ENCODE results near the gene SAMD9L.
A peak's percentile ranks its signal among the peaks of the same experiment; 100 is the strongest.
"Not testable (repeated sequence)": the region's sequence is repeated elsewhere in the genome, so short reads cannot be mapped to it uniquely, and the experiment has no call there.

The SAMD9L gene

DNA sequence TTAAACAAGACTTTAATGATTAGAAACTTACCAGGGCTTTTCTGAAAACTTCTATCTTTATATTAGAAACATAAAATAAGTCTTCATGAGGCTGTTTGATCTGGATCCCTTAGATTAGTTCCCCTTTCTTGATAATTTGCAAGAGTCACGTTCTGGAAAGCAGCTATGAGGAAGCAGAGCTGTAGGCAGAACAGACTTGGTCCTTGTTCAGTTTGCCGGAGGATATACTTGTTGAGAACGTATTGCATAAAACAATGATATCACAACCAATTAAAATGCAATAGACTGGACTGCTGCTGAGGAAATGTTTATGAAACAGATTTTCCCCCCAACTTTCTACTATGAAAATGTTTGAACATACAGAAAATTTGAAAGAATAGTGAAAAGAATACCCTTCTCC, 2.8 kb downstream of the SAMD9L start:
- DNase-seq = peak in 1 of 2 donors; percentile 45

DNA sequence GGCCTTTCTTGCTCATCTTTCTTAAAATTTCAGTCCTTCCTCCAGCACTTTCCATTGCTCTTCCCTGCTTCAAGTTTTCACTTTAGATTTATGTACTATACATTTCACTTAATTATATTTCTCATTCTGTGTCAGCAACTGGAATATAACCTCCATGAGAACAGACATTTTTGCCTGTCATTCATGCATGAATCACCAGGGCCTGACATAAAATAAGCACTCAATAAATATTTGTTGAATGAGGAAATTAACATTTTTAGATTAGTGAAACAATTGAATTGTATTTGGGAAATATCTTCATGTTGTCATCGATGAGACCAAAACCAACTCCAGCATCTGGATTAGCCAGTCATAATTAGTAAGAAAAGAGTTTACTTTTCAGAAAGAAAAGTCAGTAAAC, 6.1 kb downstream of the SAMD9L start:
- no peak for DNase-seq

DNA sequence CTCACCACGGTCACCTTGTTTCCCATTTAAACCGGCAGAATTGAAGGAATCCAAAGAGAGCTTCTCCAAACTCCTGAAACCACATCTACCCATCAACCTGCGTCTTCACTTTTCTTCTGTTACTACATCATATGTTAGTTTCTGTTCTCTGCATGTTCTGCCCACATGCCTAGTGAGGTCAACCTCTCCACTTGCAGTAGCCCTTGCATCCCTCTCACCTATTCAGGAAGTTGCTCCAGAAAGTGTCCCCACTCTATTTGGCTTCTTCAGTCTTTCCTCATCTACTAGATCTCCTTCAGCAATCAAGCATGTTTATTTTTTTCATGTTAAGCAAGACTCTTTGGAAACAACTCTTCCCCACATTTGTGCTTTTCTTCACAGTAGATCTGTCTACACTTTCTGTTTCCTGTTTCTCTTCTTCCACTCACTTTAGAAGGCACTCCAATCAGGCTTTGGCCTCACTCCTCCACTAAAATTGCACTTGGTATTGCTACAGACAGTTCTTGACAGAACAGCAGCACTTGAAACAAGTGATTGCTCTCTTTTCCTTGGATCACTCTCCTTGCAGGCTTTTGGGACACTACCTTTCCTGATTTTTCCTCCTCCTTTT, 7.5 kb downstream of the SAMD9L start:
- DNase-seq = no peak

DNA sequence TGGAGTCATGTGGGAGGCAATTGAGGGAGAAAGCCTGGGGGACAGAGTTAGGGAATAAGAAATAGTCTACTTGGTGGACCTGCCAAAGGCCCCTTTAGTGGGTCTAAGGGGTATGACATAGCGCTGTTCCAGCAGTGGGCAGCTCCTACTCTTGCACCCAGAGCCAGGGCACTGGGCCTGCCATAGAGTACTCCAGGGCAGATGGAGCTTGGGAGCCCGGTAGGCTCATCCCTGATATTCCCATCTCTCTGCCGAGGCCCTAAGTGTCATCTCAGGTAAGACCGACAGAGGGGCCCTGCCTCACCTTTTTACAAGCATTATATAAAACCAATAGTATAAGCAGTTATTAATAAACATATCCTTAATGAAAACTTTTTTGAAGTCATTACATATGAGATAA, 9.6 kb downstream of the SAMD9L start:
- DNase-seq = no peak

DNA sequence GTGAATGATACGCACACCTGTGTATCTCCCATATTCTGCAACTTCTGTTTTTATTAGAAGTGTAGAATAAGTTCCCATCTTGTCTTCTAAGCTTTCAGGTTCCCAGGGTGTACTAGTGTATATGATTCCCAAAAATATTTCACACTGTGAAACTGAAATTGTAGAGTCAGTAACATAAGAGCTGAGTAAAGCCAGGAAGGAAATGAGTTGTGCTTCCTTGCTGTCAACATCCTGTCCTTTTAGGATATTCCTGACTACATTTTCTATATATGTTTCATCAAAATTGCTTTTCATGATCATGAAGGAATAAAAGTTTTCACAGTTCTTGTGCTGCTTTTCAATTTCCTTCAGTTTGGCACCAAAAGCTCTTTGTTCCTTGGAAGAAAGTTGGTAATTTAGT, 15.2 kb downstream of the SAMD9L start:
- DNase-seq = no peak

DNA sequence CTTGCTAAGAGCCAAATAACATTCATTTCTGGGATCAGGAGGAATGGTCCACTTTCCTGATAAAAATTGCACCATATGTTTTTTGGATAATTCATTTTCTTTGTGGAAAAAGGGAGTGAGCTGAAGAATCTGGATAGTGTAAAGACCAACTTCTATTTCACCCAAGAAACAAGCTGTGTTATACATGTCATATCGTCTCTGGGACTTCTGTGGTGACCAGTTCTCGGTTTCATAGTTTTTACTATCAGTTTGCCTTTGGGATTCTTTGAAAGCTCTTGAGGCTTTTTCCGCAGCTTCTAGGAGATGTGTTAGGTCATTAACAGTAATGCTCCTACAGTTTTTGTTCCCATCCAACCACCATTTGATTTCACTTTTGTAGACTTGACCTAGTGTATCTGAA, 16.0 kb downstream of the SAMD9L start:
- no peak for DNase-seq

DNA sequence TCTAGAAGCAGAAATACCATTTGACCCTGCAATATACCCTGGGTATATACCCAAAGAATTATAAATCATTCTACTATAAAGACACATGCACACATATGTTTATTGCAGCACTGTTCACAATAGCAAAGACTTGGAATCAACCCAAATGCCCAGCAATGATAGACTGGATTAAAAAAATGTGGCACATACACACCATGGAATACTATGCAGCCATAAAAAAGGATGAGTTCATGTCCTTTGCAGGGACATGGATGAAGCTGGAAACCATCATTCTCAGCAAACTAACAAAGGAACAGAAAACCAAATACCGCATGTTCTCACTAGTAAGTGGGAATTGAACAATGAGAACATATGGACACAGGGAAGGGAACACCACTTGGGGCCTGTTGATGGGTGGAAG, 21.2 kb downstream of the SAMD9L start:
- not testable (repeated sequence) for DNase-seq

DNA sequence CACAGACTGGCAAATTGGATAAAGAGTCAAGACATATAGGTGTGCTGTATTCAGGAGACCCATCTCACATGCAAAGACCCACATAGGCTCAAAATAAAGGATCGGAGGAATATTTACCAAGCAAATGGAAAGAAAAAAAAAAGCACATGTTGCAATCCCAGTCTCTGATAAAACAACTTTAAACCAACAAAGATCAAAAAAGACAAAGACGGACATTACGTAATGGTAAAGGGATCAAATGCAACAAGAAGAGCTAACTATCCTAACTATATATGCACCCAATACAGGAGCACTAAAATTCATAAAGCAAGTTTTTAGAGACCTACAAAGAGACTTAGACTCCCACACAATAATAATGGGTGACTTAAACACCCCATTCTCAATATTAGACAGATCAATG, 24.7 kb downstream of the SAMD9L start:
- not testable (repeated sequence) for DNase-seq

DNA sequence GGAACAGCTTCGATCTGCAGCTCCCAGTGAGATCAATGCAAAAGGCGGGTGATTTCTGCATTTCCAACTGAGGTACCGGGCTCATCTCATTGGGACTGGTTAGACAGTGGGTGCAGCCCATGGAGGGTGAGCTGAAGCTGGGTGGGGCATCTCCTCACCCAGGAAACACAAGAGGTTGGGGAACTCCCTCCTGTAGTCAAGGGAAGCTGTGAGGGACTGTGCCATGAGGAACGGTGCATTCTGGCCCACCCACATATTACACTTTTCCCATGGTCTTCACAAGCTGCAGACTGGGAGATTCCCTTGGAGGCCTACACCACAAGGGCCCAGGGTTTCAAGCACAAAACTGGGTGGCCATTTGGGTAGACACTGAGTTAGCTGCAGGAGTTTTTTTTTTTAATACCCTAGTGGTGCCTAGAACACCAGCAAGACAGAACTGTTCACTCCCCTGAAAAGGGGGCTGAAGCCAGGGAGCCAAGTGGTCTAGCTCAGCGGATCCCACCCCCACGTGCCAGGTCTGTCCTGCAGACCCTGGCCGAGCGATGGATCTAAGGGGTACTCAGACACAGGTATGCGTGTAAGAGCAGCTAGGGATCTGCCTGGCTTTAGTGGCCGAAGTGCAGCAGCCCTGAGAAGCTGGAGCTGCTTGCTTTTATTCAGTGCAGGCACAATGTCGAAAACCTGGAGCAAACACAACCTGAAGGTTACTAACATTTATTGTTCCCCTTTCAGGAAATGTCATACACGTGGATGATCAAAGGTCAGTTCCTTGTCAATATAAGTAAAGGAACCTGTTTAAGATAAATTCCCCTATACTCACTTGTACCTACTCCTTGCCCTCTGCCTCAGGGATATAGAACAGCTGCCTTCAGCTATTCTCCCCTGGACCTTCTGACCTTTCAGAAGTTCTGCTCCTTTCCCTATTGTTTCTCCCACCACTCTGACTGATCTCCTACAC, 27.3 kb downstream of the SAMD9L start:
- DNase-seq = no peak

DNA sequence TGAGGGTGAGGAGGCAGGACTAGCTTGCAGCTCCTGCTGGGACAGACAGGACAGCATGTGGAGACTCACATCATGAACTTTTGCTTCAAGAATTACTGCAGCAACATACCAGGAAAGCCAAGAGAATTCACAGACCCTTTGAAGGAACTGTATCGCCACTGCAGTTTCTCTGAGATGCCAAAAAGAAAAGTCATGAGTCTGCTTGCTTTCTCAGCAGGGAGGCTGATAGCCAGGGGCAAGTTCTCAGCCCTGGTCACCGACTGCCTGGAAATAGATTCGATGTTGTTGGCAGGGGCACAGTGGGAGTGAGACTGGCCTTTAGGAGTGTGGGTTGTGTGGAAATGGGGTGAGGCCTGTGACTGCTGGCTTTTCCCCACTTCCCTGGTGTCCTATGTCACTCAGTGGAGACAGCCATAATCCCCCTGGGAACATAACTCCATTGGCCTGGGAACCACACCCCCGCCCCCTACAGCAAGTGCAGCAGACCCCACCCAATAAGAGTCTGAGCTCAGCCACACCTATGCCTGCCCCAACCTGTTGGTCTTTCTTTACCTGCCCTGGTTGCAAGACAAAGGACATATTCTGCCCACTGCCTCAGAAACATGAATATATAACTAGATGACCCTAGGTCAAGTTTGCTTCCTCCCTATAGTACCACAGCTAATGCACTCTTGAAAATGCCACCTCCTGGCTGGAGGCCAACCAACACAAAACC, 28.8 kb downstream of the SAMD9L start:
- no peak for DNase-seq

DNA sequence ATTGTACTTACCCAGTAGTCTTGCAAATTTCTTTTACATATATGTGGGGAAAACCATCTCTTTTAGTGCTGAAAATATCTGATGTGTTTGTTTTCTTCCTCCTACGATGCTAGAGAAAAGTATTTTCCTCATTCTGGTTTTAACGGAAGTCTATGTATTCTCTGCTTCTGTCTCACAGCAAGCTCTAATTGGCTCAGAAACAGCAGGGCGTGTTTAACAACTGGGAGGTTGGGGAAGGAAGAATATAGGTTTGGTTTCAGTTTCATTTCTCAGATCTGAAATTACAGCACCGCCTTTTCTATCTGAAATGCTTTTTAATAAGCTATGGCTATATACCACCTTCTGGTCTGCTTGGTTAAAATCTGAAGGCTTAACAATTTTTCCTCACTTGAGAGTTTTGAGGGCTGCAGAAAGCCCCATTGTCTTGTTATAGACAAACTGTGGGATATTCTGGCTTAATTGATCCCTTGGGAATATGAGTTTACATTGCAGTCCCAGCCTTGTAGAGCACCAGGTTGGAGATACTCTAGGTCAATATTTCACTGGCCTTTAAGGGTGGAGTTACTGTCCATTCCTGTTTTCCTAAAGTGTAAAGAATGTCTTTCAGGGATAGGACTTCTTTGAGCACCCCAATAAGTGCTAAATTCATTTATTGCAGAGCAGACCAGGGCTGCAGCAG, 30.2 kb downstream of the SAMD9L start, which contains the start of gene SAMD9:
SAMD9 (minus strand) TSS at position 128 of the 679 bp plus-strand sequence. CDS start 11,882 bp downstream, outside the sequence.
- peak; percentile 86 to 94 for DNase-seq

DNA sequence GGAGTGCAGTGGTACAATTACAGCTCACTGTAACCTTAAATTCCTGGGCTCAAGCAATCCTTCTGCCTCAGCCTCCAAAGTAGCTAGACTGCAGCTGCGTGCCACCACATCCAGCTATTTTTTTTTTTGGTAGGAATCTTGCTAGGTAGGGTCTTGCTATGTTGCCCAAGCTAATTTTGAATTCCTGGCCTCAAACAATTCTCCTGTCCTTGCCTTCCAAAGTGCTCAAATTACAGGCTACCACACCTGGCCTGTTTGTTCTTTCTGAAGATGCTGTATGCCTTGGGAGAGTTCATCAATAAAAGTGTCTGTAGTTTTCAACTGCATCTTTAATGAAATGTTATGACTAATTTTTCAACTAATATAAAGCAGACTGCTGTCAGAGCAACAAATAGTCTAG, 30.9 kb downstream of the SAMD9L start:
- DNase-seq = peak in 1 of 2 donors; percentile 42

DNA sequence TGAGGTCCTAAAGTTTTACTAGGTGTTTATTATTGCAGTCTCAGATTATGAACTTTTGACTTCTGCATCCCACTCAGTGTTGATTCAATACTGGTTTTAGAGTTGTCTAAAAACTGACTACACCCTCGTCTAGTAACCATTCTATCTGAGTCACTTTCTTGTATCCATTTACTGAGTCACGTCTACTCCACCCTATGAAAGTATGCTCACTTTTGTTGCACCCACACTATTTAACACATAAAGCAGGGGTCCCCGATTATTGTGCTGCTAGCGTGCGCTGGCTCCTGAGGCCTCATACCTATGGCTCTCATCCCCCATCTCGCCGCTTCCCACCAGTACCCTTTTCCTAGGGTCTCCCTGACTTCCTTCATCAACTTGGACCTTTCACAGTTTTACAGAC, 32.4 kb downstream of the SAMD9L start:
- DNase-seq = peak in 1 of 2 donors; percentile 23

DNA sequence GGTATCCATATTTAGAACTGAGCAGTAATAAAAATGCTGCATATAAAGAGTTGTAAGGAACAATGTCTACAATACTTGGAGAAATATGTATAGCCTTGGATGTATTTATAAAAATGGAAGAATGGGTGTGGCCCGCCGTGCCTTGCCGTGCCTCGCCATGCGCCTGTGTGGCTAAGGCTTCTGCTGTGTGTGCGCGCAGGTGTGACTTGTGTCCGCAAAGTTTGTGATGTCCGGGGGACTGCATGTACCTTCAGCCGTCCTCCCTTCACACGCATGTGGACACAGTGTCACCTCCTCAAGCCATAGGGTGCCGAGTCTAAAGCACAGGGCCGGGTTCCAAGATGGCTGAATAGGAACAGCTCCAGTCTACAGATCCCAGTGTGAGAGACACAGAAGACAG, 40.2 kb downstream of the SAMD9L start:
- no peak for DNase-seq

DNA sequence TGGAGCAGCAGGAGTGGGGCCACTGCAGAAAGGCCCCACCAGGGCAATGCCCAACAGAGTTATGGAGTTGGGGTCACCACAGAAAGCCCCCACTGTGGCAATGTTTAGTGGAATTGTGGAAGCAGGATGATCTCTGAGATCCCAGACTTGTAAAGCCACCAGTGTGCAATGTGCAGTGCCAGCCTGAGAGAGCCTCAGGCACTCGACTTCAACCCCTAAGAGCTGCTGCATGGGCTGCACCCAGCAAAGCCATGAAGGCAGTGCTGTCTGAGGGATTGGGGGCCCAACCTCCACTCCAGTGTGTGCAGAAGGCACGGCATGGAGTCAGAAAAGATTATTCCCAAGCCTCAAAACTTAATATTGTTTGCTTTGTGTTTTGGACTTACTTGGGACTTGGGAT, 50.8 kb downstream of the SAMD9L start:
- no peak for DNase-seq

DNA sequence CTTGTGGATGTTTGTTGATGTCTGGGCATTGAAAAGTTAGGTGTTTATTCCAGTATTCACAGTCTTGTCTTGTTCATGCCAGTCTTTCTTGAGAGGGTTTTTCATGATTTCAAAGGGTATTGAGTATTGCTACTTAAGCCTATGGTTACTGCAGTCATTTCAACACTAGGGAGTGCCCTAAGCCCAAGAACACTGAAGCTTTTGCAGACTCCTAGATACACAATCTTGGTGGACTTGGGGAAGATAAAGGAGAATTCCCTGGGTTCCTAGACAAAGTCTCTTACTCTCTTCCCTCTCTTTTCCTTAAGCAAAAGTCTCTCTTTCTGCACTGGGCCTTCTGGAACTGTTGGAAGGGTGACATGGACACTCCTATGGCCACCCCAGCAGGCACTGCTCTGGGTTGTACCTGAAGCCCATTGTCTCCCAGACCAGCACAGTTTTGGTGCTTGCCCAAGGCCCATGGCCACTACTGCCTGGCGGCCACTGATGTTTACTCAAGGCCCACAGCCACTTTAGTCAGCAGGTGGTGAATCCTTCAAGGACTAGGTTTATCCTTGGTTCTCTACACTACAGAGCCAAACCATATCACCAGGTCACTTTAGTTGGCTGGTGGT, 55.3 kb downstream of the SAMD9L start:
- no peak for DNase-seq

All from CD4-positive, alpha-beta T cell treated with Interferon alpha-2 for 1 hour (primary cell).